Inflammatory macrophage (primary cell): ENCODE measurements around the gene C6orf62.
"Not testable (repeated sequence)": the region's sequence is repeated elsewhere in the genome, so short reads cannot be mapped to it uniquely, and the experiment has no call there.

ENCODE experiments used
- DNase-seq, 2 donors: peaks; one replicate each; pipeline ENCODE4 v3.0.0-alpha.2; 2020 to 2022
- total RNA-seq, 18 experiments: gene quantifications; one replicate each; lab custom pipeline; 2026; ENCODE audit warnings: mixed read lengths in 6 of 18, inconsistent platforms in 2 of 18; lab: John Stamatoyannopoulos, UW

Gene C6orf62
- 124 to 357 (median 243) reads per million in 18 experiments for total RNA-seq

GRCh38 chr6:24719125-24719971 lies at the start of gene C6orf62:
Gene C6orf62 (minus strand): TSS chr6:24719154. CDS start chr6:24718668, 486 bp downstream.
- peak; percentile 80 to 89 for DNase-seq

- no peak for DNase-seq
Observed at GRCh38 chr6:24768361-24768760, 49.4 kb upstream of the C6orf62 start.

- peak; percentile 28 to 80 for DNase-seq
Observed at GRCh38 chr6:24766680-24767462, 47.9 kb upstream of the C6orf62 start.

- DNase-seq, result not testable (repeated sequence)
Observed at GRCh38 chr6:24765968-24766367, 47.0 kb upstream of the C6orf62 start.

GRCh38 chr6:24764833-24765828 lies 46.2 kb upstream of the C6orf62 start:
- not testable (repeated sequence) for DNase-seq

GRCh38 chr6:24763578-24763977 lies 44.6 kb upstream of the C6orf62 start:
- DNase-seq, result no peak

- DNase-seq, result no peak
Observed at GRCh38 chr6:24761851-24762250, 42.9 kb upstream of the C6orf62 start.

GRCh38 chr6:24761193-24761835 lies 42.4 kb upstream of the C6orf62 start:
- no peak for DNase-seq

- no peak for DNase-seq
Observed at GRCh38 chr6:24760210-24760609, 41.3 kb upstream of the C6orf62 start.

- no peak for DNase-seq
Observed at GRCh38 chr6:24759718-24760117, 40.8 kb upstream of the C6orf62 start.

GRCh38 chr6:24757611-24758010 lies 38.7 kb upstream of the C6orf62 start:
- DNase-seq, result peak; percentile 53 to 68

- DNase-seq, result no peak
Observed at GRCh38 chr6:24755279-24755678, 36.3 kb upstream of the C6orf62 start.

GRCh38 chr6:24754378-24754777 lies 35.4 kb upstream of the C6orf62 start:
- DNase-seq, result not testable (repeated sequence)

GRCh38 chr6:24753545-24753944 lies 34.6 kb upstream of the C6orf62 start:
- DNase-seq, result no peak

- DNase-seq, result no peak
Observed at GRCh38 chr6:24752917-24753492, 34.1 kb upstream of the C6orf62 start.

- no peak for DNase-seq
Observed at GRCh38 chr6:24752503-24752902, 33.5 kb upstream of the C6orf62 start.

GRCh38 chr6:24750878-24751277 lies 31.9 kb upstream of the C6orf62 start:
- peak; percentile 32 to 33 for DNase-seq

- DNase-seq, result peak; percentile 40 to 78
Observed at GRCh38 chr6:24749297-24749696, 30.3 kb upstream of the C6orf62 start.

GRCh38 chr6:24744911-24745310 lies 26.0 kb upstream of the C6orf62 start:
- DNase-seq, result peak; percentile 92 to 96

- peak; percentile 35 to 84 for DNase-seq
Observed at GRCh38 chr6:24743944-24744335, 25.0 kb upstream of the C6orf62 start.

- DNase-seq, result peak; percentile 90 to 94
Observed at GRCh38 chr6:24743265-24743943, 24.4 kb upstream of the C6orf62 start.
